SK-N-MC (cell line): ENCODE measurements around the gene DLX1.

Experiments
- EZH2 ChIP-seq: fragments of 200-600 bp; sonication (generic); IDR thresholded peaks from one replicate; pipeline ENCODE4 v1.6.1; 2017; ENCODE audit warnings: antibody characterized with exemption
- POLR2AphosphoS5 ChIP-seq: IDR thresholded peaks from 2 replicates; pipeline ENCODE4 v1.6.1; 2012; ENCODE audit warnings: mild to moderate bottlenecking, low read depth, low read length, borderline replicate concordance

DNA sequence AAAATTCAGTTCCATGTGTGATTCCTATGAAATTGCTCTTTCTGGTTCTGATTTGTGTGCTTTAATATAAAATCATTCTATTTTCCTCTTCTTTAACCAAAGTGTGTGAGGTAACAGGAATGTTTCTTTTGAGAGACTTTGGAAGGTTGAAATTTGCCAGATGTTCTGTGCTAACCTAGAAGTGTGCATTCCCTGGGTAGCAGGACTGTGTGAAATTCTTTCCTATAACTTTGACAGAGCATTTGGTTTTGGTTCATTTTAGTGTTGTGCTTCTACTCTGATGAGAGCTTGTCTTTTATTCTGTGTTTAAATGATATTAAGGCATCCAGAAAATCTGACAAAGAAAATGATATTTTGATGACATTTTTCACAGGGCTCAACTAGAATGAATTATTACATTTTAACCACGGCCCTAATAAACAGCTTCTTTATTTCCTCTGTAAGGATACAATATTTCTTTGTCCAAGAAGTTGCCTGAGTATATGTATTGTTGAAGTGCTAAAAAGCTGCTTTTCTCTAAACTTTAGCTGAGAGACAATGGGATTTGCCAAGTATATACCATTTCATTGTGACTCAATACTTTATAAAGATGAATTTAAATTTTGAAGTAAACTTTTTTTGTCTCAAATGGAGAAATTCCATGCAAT, 34.7 kb upstream of the DLX1 start:
- TF ChIP-seq POLR2AphosphoS5 = no peak
- no peak for TF ChIP-seq EZH2
